ENCODE results near the gene CREBRF.

Gene CREBRF

GRCh38 chr5:173158366-173158765 lies 102.2 kb downstream of the CREBRF start:
- no peak for DNase-seq

- DNase-seq, result no peak
Observed at GRCh38 chr5:173159256-173159655, 103.1 kb downstream of the CREBRF start.

- DNase-seq, result no peak
Observed at GRCh38 chr5:173161148-173161547, 105.0 kb downstream of the CREBRF start.

- DNase-seq, result no peak
Observed at GRCh38 chr5:173163219-173163618, 107.1 kb downstream of the CREBRF start.

- no peak for DNase-seq
Observed at GRCh38 chr5:173165177-173166016, 109.2 kb downstream of the CREBRF start.

GRCh38 chr5:173172166-173172565 lies 116.0 kb downstream of the CREBRF start:
- no peak for DNase-seq

- DNase-seq, result no peak
Observed at GRCh38 chr5:173175523-173175922, 119.4 kb downstream of the CREBRF start.

- DNase-seq, result no peak
Observed at GRCh38 chr5:173178369-173178910, 122.3 kb downstream of the CREBRF start.

GRCh38 chr5:173180331-173180730 lies 124.2 kb downstream of the CREBRF start:
- DNase-seq, result no peak

- DNase-seq, result no peak
Observed at GRCh38 chr5:173187054-173187743, 131.0 kb downstream of the CREBRF start.

- no peak for DNase-seq
Observed at GRCh38 chr5:173188280-173188679, 132.1 kb downstream of the CREBRF start.
